Fibroblast of lung (primary cell): ENCODE data around the gene COG4.

ENCODE experiments used
- EZH2 ChIP-seq: IDR thresholded peaks from 2 replicates; pipeline ENCODE4 v1.5.1; 2012; ENCODE audit warnings: low read length, control low read depth, mild to moderate bottlenecking; ENCODE audit errors: missing control alignments
- TF ChIP-seq, protein P1 (sequence below), 2 donors: IDR thresholded peaks in 1 of 2; conservative IDR thresholded peaks in 1 of 2; 1 replicate in 1 of 2; 2 replicates in 1 of 2; pipeline ENCODE4 v1.5.1; 2011 to 2012; ENCODE audit warnings: low read length in 2 of 2, control low read depth in 1 of 2, inconsistent platforms in 1 of 2, low read depth in 1 of 2, mild to moderate bottlenecking in 1 of 2

DNA sequence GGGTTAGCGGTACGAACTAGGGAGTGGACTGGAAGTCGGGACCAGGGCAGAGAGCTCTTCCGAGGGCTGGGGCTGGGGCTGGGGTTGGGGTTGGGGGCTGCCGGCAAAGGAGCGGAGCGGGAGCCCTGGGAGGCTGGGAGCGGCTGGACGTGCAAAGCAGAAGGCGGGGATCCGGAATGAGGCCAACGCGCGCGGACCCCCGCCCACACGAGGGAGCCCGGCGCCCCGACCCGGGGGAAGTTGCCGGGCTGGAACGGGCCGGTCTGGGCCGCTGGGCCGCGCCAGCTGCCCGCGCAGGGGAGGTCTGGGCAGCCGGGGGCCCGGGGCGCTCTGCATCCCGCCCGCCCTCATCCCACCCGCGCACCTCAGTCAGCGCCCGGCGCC, 84.8 kb downstream of the COG4 start:
- TF ChIP-seq EZH2: no peak
- TF ChIP-seq, protein P1, sequence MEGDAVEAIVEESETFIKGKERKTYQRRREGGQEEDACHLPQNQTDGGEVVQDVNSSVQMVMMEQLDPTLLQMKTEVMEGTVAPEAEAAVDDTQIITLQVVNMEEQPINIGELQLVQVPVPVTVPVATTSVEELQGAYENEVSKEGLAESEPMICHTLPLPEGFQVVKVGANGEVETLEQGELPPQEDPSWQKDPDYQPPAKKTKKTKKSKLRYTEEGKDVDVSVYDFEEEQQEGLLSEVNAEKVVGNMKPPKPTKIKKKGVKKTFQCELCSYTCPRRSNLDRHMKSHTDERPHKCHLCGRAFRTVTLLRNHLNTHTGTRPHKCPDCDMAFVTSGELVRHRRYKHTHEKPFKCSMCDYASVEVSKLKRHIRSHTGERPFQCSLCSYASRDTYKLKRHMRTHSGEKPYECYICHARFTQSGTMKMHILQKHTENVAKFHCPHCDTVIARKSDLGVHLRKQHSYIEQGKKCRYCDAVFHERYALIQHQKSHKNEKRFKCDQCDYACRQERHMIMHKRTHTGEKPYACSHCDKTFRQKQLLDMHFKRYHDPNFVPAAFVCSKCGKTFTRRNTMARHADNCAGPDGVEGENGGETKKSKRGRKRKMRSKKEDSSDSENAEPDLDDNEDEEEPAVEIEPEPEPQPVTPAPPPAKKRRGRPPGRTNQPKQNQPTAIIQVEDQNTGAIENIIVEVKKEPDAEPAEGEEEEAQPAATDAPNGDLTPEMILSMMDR (conservative IDR thresholded peaks at IDR 0.05 in 1 of 2, IDR thresholded peaks at IDR 0.05 in 1 of 2; ENCODE audit: low read depth in 1 of 2, low read length in 2 of 2): no peak
